HCT116 (cell line): ENCODE data around the gene RTL9. TPM values are rescaled to one million over a fixed set of nuclear protein-coding genes. Genes with fewer than 3 reads are reported as not detected.

ENCODE experiments used
- ATAC-seq: fragments of 200-7000 bp; cut with Tn5 transposase; 2 replicates; pipeline ENCODE4 v1.9.1; 2020; ENCODE audit warnings: mild to moderate bottlenecking, moderate library complexity
- BruUV-seq: library from RNA; stranded (reverse); fragments of 400-500 nt; replicated peaks from 2 replicates; lab custom pipeline; 2021; lab: Mats Ljungman, UMichigan
- CTCF ChIA-PET: fragments of 300-600 bp; sonication (Branson Sonifier 250); formaldehyde crosslinking; loops from one replicate; lab custom pipeline; 2021; ENCODE audit warnings: antibody characterized with exemption; lab: Charles Lee
- POLR2A ChIA-PET: fragments of 300-600, 350-600 bp; sonication (Branson Sonifier 250); formaldehyde crosslinking; loops from one replicate; lab custom pipeline; 2021; ENCODE audit warnings: antibody characterized with exemption; lab: Charles Lee
- RAD21 ChIA-PET, 2 experiments: fragments of 300-600 bp; sonication (Branson Sonifier 250); formaldehyde crosslinking; loops; one replicate each; lab custom pipeline; 2023; ENCODE audit warnings: low total read pairs in 2 of 2; ENCODE audit not compliant: uncharacterized antibody in 2 of 2, unreplicated experiment in 2 of 2, low non-redundant PET in 1 of 2; lab: Charles Lee
- DNase-seq: peaks from one replicate; pipeline ENCODE4 v3.0.0-alpha.2; 2010; ENCODE audit warnings: low read depth, low spot score
- H2AFZ ChIP-seq: fragments of 200-600 bp; shearing (Covaris generic), sonication (generic); 2 replicates; pipeline ENCODE4 v1.6.1; 2017; ENCODE audit warnings: low read depth, mixed run types, mixed read lengths, antibody characterized with exemption, low read length; ENCODE audit not compliant: poor library complexity, severe bottlenecking
- H3K27ac ChIP-seq: 2 replicates; pipeline ENCODE4 v1.5.1; 2012; ENCODE audit warnings: low read depth, low read length
- H3K27me3 ChIP-seq: fragments of 200-600 bp; sonication (generic); 2 replicates; pipeline ENCODE4 v1.6.1; 2016; ENCODE audit warnings: mixed run types, low read length, mixed read lengths; ENCODE audit not compliant: insufficient read depth
- H3K36me3 ChIP-seq, 2 experiments: fragments of 200-500 bp in 1 of 2; fragments of 200-600 bp in 1 of 2; sonication (Bioruptor generic) in 1 of 2; sonication (generic) in 1 of 2; 2 replicates each; pipeline versions ENCODE4 v1.5.1 to v1.6.1; 2014 to 2016; ENCODE audit warnings: low read length in 2 of 2, inconsistent platforms in 1 of 2, mixed read lengths in 1 of 2, mixed run types in 1 of 2; ENCODE audit not compliant: insufficient read depth in 2 of 2, control insufficient read depth in 1 of 2
- H3K4me1 ChIP-seq, 2 experiments: fragments of 200-600 bp in 1 of 2; sonication (generic) in 1 of 2; 2 replicates each; pipeline versions ENCODE4 v1.5.1 to v1.6.1; 2012 to 2017; ENCODE audit warnings: low read length in 2 of 2, inconsistent platforms in 1 of 2, mild to moderate bottlenecking in 1 of 2, mixed read lengths in 1 of 2, mixed run types in 1 of 2, moderate library complexity in 1 of 2; ENCODE audit not compliant: insufficient read depth in 2 of 2, control insufficient read depth in 1 of 2
- H3K4me2 ChIP-seq: fragments of 200-600 bp; sonication (generic); 2 replicates; pipeline ENCODE4 v1.6.1; 2017; ENCODE audit warnings: mixed run types, low read length, mixed read lengths
- H3K4me3 ChIP-seq, 2 experiments: fragments of 200-600 bp in 1 of 2; sonication (generic) in 1 of 2; replicated peaks in 1 of 2; 2 replicates each; pipeline ENCODE4 v1.5.1; 2011 to 2016; ENCODE audit warnings: low read length in 2 of 2, control low read depth in 1 of 2, low read depth in 1 of 2, mild to moderate bottlenecking in 1 of 2, mixed read lengths in 1 of 2, mixed run types in 1 of 2
- H3K79me2 ChIP-seq: fragments of 200-600 bp; sonication (generic); 2 replicates; pipeline ENCODE4 v1.6.1; 2017; ENCODE audit warnings: mild to moderate bottlenecking, mixed run types, low read length, moderate library complexity, mixed read lengths; ENCODE audit not compliant: insufficient read depth
- H3K9ac ChIP-seq: fragments of 200-600 bp; sonication (generic); 2 replicates; pipeline ENCODE4 v1.6.1; 2016; ENCODE audit warnings: low read length, mixed read lengths
- H3K9me2 ChIP-seq: fragments of 200-600 bp; sonication (generic), shearing (Covaris generic); 2 replicates; pipeline ENCODE4 v1.6.1; 2017; ENCODE audit warnings: mixed run types, mild to moderate bottlenecking, moderate library complexity; ENCODE audit not compliant: insufficient read depth
- H3K9me3 ChIP-seq, 2 experiments: fragments of 200-500 bp in 1 of 2; fragments of 200-600 bp in 1 of 2; sonication (Bioruptor generic) in 1 of 2; sonication (generic) in 1 of 2; 2 replicates each; pipeline ENCODE4 v1.6.1; 2014 to 2017; ENCODE audit warnings: low read length in 2 of 2, mixed read lengths in 2 of 2, inconsistent platforms in 1 of 2, low read depth in 1 of 2, mild to moderate bottlenecking in 1 of 2, mixed run types in 1 of 2, moderate library complexity in 1 of 2; ENCODE audit not compliant: control insufficient read depth in 1 of 2, insufficient read depth in 1 of 2
- H4K20me1 ChIP-seq: fragments of 200-600 bp; sonication (generic), shearing (Covaris generic); 2 replicates; pipeline ENCODE4 v1.6.1; 2017; ENCODE audit warnings: mixed run types, mild to moderate bottlenecking, moderate library complexity; ENCODE audit not compliant: insufficient read depth
- ATF3 ChIP-seq: IDR thresholded peaks from 2 replicates; pipeline ENCODE4 v1.6.1; 2012
- CTCF ChIP-seq, 3 experiments: fragments of 200-600 bp in 1 of 3; sonication (generic) in 1 of 3; IDR thresholded peaks in 2 of 3; conservative IDR thresholded peaks in 1 of 3; 2 replicates each; pipeline ENCODE4 v1.5.1; 2012 to 2017; ENCODE audit warnings: low read depth in 2 of 3, low read length in 2 of 3, antibody characterized with exemption in 1 of 3, borderline replicate concordance in 1 of 3, control low read depth in 1 of 3, mild to moderate bottlenecking in 1 of 3, mixed read lengths in 1 of 3, mixed run types in 1 of 3, moderate library complexity in 1 of 3; ENCODE audit not compliant: insufficient read depth in 1 of 3
- EGR1 ChIP-seq: IDR thresholded peaks from 2 replicates; pipeline ENCODE4 v1.6.1; 2012; ENCODE audit warnings: low read depth
- FOSL1 ChIP-seq: IDR thresholded peaks from 2 replicates; pipeline ENCODE4 v1.6.1; 2012; ENCODE audit warnings: low read depth
- JUND ChIP-seq: IDR thresholded peaks from 2 replicates; pipeline ENCODE4 v1.6.1; 2012
- MAX ChIP-seq: IDR thresholded peaks from 2 replicates; pipeline ENCODE4 v1.6.1; 2012
- POLR2AphosphoS5 ChIP-seq: IDR thresholded peaks from 2 replicates; pipeline ENCODE4 v1.6.1; 2011; ENCODE audit warnings: mild to moderate bottlenecking, low read depth, low read length, moderate library complexity
- YY1 ChIP-seq: IDR thresholded peaks from 2 replicates; pipeline ENCODE4 v1.6.1; 2011; ENCODE audit warnings: low read length, low read depth, moderate library complexity, mild to moderate bottlenecking; ENCODE audit not compliant: insufficient replicate concordance; ENCODE audit errors: extremely low read depth
- ZBTB33 ChIP-seq: IDR thresholded peaks from 2 replicates; pipeline ENCODE4 v1.6.1; 2011; ENCODE audit warnings: mild to moderate bottlenecking, low read length, moderate library complexity; ENCODE audit not compliant: insufficient replicate concordance; ENCODE audit errors: extremely low read depth
- intact Hi-C: fragments of 100-400 bp; cut with micrococcal nuclease; formaldehyde crosslinking; loops from 2 replicates; pipeline ENCODE4 v1.10.0; 2022
- total RNA-seq: library from RNA; stranded (reverse); gene quantifications from one replicate; pipeline ENCODE4 v1.2.1, GENCODE V29; 2021; ENCODE audit not compliant: unreplicated experiment

RTL9 gene
- total RNA-seq, 1 experiment from 2014 or later = 0.10 TPM

GRCh38 chrX:110397904-110398303 is 39.3 kb downstream of the RTL9 start:
- DNase-seq = no peak
- H4K20me1 ChIP-seq = no peaks in the 10 kb centered on the region
- POLR2A ChIA-PET = no interaction called here
- H2AFZ ChIP-seq = no peak overlapping the region
- no peak overlapping the region for H3K4me3 ChIP-seq
- no peak for ATAC-seq
- H3K27ac ChIP-seq = no peak overlapping the region
- no peak overlapping the region for H3K9ac ChIP-seq
- no peaks in the 10 kb centered on the region for H3K9me2 ChIP-seq
- H3K9me3 ChIP-seq = no peaks in the 10 kb centered on the region
- H3K79me2 ChIP-seq = no peaks in the 10 kb centered on the region
- CTCF ChIA-PET = no interaction called here
- peaks cover 5 to 45% of the 10 kb centered on the region in 2 experiments; a peak in 3 of 4 replicates for H3K4me1 ChIP-seq
- TF ChIP-seq POLR2AphosphoS5 (no peak), EGR1 (no peak), JUND (no peak), ATF3 (no peak), FOSL1 (no peak)
- RAD21 ChIA-PET = interaction anchor here in 1 of 2 experiments (0.6 kb wide), 1 partner anchor 238 kb away, joined by 3 read pairs; no protein-coding TSS in a partner anchor
- no peaks in the 10 kb centered on the region for H3K36me3 ChIP-seq
- intact Hi-C loops = no loop called here
- no peaks in the 10 kb centered on the region for H3K27me3 ChIP-seq
- no peak overlapping the region for H3K4me2 ChIP-seq
- BruUV-seq = no TSS peak

- ChIA-PET RAD21 (no interaction called here), CTCF (no interaction called here), POLR2A (no interaction called here)
- BruUV-seq = no TSS peak
- H4K20me1 ChIP-seq = no peaks in the 10 kb centered on the region
- no peak for DNase-seq
- no peak overlapping the region for H3K4me2 ChIP-seq
- no peaks in the 10 kb centered on the region for H3K27me3 ChIP-seq
- intact Hi-C loops = no loop called here
- H3K9me2 ChIP-seq = no peaks in the 10 kb centered on the region
- H3K36me3 ChIP-seq = no peaks in the 10 kb centered on the region
- no peak overlapping the region for H3K9ac ChIP-seq
- H3K4me3 ChIP-seq = no peak overlapping the region
- no peak for ATAC-seq
- H3K9me3 ChIP-seq = no peaks in the 10 kb centered on the region
- no peaks in the 10 kb centered on the region for H3K79me2 ChIP-seq
- H3K4me1 ChIP-seq = peaks cover 5 to 44% of the 10 kb centered on the region in 2 experiments; a peak in 3 of 4 replicates
- H2AFZ ChIP-seq = no peak overlapping the region
- no peak overlapping the region for H3K27ac ChIP-seq
- TF ChIP-seq JUND (no peak), FOSL1 (no peak), CTCF (IDR thresholded peaks at IDR 0.05 in 2 of 3, conservative IDR thresholded peaks at IDR 0.05 in 1 of 3; ENCODE audit: borderline replicate concordance in 1 of 3, insufficient read depth in 1 of 3, low read depth in 2 of 3, low read length in 2 of 3) (no peak), ZBTB33 (no peak), YY1 (no peak), MAX (no peak)
Measured at GRCh38 chrX:110399497-110399896, 40.8 kb downstream of the RTL9 start.
